SJSA1 (cell line): ENCODE results near the gene SULT1A3. TPM values are rescaled to one million over a fixed set of nuclear protein-coding genes. Genes with fewer than 3 reads are reported as not detected.
"Not testable (repeated sequence)": the region's sequence is repeated elsewhere in the genome, so short reads cannot be mapped to it uniquely, and the experiment has no call there.

Experiments
- DNase-seq, 2 experiments: peaks; one replicate each; pipeline ENCODE4 v3.0.0-alpha.2; 2015 to 2020; ENCODE audit warnings: low spot score in 2 of 2, low read depth in 1 of 2
- H3K27ac ChIP-seq: fragments of 250-450 bp; sonication (Bioruptor Pico); 2 replicates; pipeline ENCODE4 v1.5.1; 2020; ENCODE audit warnings: mild to moderate bottlenecking, moderate library complexity
- H3K27me3 ChIP-seq: fragments of 250-450 bp; sonication (Bioruptor Pico); replicated peaks from 2 replicates; pipeline ENCODE4 v1.5.1; 2020; ENCODE audit warnings: mild to moderate bottlenecking, moderate library complexity
- H3K36me3 ChIP-seq: fragments of 250-450 bp; sonication (Bioruptor Pico); 2 replicates; pipeline ENCODE4 v1.5.1; 2020; ENCODE audit warnings: mild to moderate bottlenecking
- H3K4me1 ChIP-seq: fragments of 250-450 bp; sonication (Bioruptor Pico); replicated peaks from 2 replicates; pipeline ENCODE4 v1.6.1; 2021; ENCODE audit warnings: mild to moderate bottlenecking
- H3K4me3 ChIP-seq: fragments of 250-450 bp; sonication (Bioruptor Pico); 2 replicates; pipeline ENCODE4 v1.5.1; 2020; ENCODE audit warnings: mild to moderate bottlenecking
- H3K9me3 ChIP-seq: fragments of 250-450 bp; sonication (Bioruptor Pico); replicated peaks from 2 replicates; pipeline ENCODE4 v1.5.1; 2020; ENCODE audit warnings: mild to moderate bottlenecking
- total RNA-seq: library from RNA; depleted of rRNA; stranded (reverse); fragments of >200 nt; shearing (Covaris generic); gene quantifications from 2 replicates; pipeline ENCODE4 v1.2.3, GENCODE V29; 2014

Gene SULT1A3
- total RNA-seq, 1 experiment from 2014 or later = 3.6 TPM

DNA sequence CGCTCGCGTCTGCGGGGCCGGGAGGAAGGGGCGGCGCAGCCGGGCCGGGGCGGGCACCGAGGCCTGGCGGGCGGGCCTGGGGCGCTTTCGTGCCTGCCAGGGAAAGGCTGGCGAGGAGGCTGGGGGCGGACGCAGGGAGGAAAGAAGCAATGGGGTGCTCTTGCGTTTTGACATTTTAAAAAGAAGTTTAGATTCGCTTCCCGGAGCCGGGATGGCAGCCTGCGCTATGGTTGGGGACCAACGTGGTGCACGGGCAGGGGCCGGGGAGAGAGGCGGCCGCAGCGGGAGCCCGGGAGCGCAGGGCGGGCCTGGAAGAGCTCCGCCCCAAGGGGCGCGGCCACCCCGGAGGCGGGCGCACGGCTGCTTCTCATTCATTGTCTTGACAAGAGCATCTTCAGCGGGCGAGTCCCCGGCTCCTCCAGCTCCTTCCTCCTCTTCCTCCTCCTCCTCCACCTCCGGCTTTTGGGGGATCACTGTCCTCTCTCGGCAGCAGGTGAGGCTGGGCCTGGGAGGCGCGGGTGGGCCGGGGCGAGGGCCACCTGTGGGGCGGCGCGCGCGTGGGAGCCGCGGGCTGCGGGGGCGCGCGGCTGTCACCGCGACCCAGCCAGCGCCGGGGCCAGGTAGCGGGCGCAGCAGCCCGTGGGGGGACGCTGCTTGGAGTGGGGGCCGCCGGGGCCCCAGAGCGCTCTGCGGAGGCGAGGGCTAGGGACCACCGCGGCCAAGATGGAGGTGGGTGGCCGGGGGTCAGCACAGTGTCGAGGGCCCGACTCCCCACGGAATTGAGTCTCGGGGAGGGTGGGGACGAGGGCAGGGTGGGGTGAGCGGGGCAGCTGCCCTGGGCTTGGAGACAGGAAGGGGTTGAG lies 15.6 kb upstream of the SULT1A3 start, which contains the start of gene CORO1A:
Gene CORO1A (plus strand): TSS at position 370 of the 863 bp plus-strand sequence. CDS start 1,608 bp downstream, outside the sequence.
- Histone ChIP-seq H3K27me3 (no peaks in the 10 kb centered on the region), H3K36me3 (no peaks in the 10 kb centered on the region), H3K4me1 (peaks cover 9% of the 10 kb centered on the region; the same call in 1 of the 2 replicates), H3K27ac (no peak within 1 kb of the TSS), H3K9me3 (no peaks in the 10 kb centered on the region), H3K4me3 (peak within 1 kb of the TSS; percentile 45)
- DNase-seq = peak; percentile 70 to 80

GRCh38 chr16:30184096-30184890 lies 14.8 kb upstream of the SULT1A3 start:
- Histone ChIP-seq H3K9me3 (no peaks in the 10 kb centered on the region), H3K27ac (no peak overlapping the region), H3K4me1 (peaks cover 9% of the 10 kb centered on the region; the same call in 1 of the 2 replicates), H3K4me3 (peak overlapping the region; percentile 45; the same call in 1 of the 2 replicates), H3K27me3 (no peaks in the 10 kb centered on the region), H3K36me3 (no peaks in the 10 kb centered on the region)
- DNase-seq = no peak

DNA sequence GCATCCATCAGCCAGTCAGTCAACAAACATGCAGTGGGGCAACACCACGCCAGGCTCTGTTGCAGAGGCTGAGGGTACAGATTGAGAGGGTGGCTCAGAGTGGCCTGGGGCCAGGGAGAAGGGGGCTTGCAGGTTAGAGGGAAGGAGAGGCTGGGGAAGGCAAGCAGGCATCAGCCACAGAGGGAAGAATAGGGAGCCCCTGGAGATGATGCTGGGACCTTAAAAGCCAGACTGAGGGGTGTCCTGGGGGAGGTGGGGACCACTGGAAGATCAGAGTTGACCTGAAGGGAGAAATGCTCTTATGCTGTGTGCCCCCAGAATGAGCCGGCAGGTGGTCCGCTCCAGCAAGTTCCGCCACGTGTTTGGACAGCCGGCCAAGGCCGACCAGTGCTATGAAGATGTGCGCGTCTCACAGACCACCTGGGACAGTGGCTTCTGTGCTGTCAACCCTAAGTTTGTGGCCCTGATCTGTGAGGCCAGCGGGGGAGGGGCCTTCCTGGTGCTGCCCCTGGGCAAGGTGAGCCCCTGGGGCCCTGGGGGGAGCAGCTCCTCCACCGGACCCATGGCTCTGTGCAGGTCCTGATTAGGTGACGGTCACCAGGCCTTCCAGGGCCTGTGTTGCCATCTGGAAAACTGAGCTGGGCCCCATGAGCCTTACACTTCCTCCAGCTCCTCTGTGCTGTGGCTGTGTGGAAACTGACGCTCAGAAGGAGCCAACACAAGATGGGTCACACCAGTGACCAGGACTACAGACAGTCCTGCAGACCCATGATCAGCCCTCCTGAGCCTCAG lies 14.0 kb upstream of the SULT1A3 start:
- no peak for DNase-seq
- H3K9me3 ChIP-seq = no peaks in the 10 kb centered on the region

DNA sequence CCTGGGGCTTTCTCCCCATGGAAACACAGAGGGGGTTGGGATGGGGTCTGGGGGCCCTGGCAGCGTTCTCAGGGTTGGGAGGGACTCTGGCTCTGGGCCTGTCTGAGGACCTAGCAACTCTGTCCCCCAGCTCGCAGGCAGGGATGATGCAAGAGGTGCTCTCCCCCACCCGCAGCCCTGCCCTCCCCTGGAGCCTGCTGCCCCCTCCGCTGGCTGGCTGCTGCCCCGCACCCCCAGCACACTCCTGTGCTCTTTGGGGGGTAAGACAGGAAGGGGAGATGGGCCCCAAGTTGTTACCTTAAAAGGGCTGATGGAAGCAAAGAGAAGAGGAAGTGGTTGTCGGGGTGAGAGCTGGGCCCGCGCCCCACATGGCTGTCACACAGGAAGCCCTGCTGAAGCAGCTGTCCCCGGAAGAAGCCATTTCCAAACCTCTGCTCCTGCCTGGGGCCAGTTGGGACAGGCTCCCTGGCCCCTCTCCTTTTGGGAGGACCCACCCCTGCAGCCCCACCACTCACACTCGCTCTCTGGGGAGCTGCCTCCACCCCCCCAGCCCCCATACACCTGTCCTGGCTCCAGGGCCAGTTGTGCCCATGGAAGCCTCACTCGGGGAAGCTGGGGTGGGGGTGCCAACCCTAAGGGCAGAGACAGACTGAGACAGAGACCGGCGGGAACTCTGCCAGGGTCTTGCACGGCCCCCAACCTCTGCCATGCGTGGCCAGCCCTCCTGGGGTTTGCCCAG lies 13.2 kb upstream of the SULT1A3 start:
- no peaks in the 10 kb centered on the region for H3K9me3 ChIP-seq
- no peaks in the 10 kb centered on the region for H3K36me3 ChIP-seq
- H3K27ac ChIP-seq = no peak overlapping the region

More for the DNA sequence above, 14.0 kb upstream of the SULT1A3 start:
- no peak overlapping the region for H3K27ac ChIP-seq
- H3K27me3 ChIP-seq = no peaks in the 10 kb centered on the region
- H3K4me1 ChIP-seq = peaks cover 9% of the 10 kb centered on the region; the same call in 1 of the 2 replicates
- no peak overlapping the region for H3K4me3 ChIP-seq
- no peaks in the 10 kb centered on the region for H3K36me3 ChIP-seq

DNA sequence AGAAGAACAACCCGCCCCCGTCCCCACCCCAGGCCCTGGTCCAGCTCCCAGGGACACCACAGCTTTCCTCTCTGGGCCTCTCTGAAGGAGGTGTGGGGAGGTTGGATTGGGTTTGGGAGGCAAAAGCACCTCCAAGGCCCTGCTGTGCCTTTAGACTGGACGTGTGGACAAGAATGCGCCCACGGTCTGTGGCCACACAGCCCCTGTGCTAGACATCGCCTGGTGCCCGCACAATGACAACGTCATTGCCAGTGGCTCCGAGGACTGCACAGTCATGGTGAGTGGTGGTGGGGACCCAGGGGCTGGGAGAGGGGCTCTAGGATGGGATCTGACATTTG lies 12.6 kb upstream of the SULT1A3 start:
- no peak for DNase-seq
- Histone ChIP-seq H3K4me3 (no peak overlapping the region), H3K4me1 (peaks cover 9% of the 10 kb centered on the region; the same call in 1 of the 2 replicates), H3K9me3 (no peaks in the 10 kb centered on the region), H3K27me3 (no peaks in the 10 kb centered on the region), H3K36me3 (no peaks in the 10 kb centered on the region), H3K27ac (no peak overlapping the region)

More for the DNA sequence above, 13.2 kb upstream of the SULT1A3 start:
- Histone ChIP-seq H3K4me3 (no peak overlapping the region), H3K27me3 (no peaks in the 10 kb centered on the region), H3K4me1 (peaks cover 9% of the 10 kb centered on the region; the same call in 1 of the 2 replicates)
- DNase-seq = no peak

- Histone ChIP-seq H3K36me3 (no peaks in the 10 kb centered on the region), H3K9me3 (no peaks in the 10 kb centered on the region), H3K27me3 (no peaks in the 10 kb centered on the region), H3K4me3 (no peak overlapping the region), H3K27ac (no peak overlapping the region), H3K4me1 (peaks cover 9% of the 10 kb centered on the region; the same call in 1 of the 2 replicates)
- peak in 1 of 2 experiments; percentile 53 for DNase-seq
Measured at GRCh38 chr16:30186782-30187555, 12.1 kb upstream of the SULT1A3 start.

- Histone ChIP-seq H3K9me3 (no peaks in the 10 kb centered on the region), H3K4me1 (peaks cover 9% of the 10 kb centered on the region; the same call in 1 of the 2 replicates)
Measured at GRCh38 chr16:30187556-30187865, 11.5 kb upstream of the SULT1A3 start.

GRCh38 chr16:30187971-30188561 lies 11.0 kb upstream of the SULT1A3 start:
- Histone ChIP-seq H3K27me3 (no peaks in the 10 kb centered on the region), H3K36me3 (no peaks in the 10 kb centered on the region), H3K4me3 (no peak overlapping the region), H3K27ac (no peak overlapping the region), H3K9me3 (no peaks in the 10 kb centered on the region), H3K4me1 (peaks cover 9% of the 10 kb centered on the region; the same call in 1 of the 2 replicates)
- DNase-seq = no peak

More at GRCh38 chr16:30187556-30187865, 11.5 kb upstream of the SULT1A3 start:
- no peaks in the 10 kb centered on the region for H3K27me3 ChIP-seq
- no peaks in the 10 kb centered on the region for H3K36me3 ChIP-seq
- H3K4me3 ChIP-seq = no peak overlapping the region
- no peak for DNase-seq
- no peak overlapping the region for H3K27ac ChIP-seq

DNA sequence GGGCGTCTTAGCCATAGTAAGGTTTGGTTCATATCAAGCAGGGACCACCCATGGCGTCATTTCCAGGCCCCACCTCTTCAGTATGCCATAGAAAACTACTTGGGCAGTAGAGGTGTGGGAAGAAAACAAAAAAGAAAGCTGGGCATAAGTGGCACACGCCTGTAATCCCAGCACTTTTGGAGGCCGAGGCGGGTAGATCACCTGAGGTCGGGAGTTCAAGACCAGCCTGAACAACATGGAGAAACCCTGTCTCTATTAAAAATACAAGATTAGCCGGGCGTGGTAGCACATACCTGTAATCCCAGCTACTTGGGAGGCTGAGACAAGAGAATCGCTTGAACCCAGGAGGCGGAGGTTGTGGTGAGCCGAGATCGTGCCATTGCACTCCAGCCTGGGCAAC lies 7.9 kb upstream of the SULT1A3 start:
- not testable (repeated sequence) for H3K27me3 ChIP-seq, H3K4me1 ChIP-seq, H3K9me3 ChIP-seq, DNase-seq, H3K27ac ChIP-seq, H3K4me3 ChIP-seq, H3K36me3 ChIP-seq

GRCh38 chr16:30193098-30193497 lies 6.0 kb upstream of the SULT1A3 start:
- not testable (repeated sequence) for H3K4me3 ChIP-seq, H3K9me3 ChIP-seq, H3K27ac ChIP-seq, H3K36me3 ChIP-seq, H3K4me1 ChIP-seq, DNase-seq, H3K27me3 ChIP-seq

GRCh38 chr16:30193615-30194014 lies 5.4 kb upstream of the SULT1A3 start, which contains the start of the genes BOLA2B and SLX1A:
TSS of gene BOLA2B (minus strand) at chr16:30193666. CDS start at chr16:30193595, 71 bp downstream.
TSS of gene SLX1A (plus strand) at chr16:30193875. CDS start at chr16:30194085, 210 bp downstream.
- H3K4me3 ChIP-seq, H3K27ac ChIP-seq, H3K36me3 ChIP-seq, H3K4me1 ChIP-seq, H3K27me3 ChIP-seq, H3K9me3 ChIP-seq, DNase-seq: not testable (repeated sequence)
